ENCODE data around the gene TSSC4. TPM values are rescaled to one million over a fixed set of nuclear protein-coding genes. Genes with fewer than 3 reads are reported as not detected.

Gene TSSC4
- total RNA-seq, 1 experiment from 2014 or later = 47.1 TPM

- no peak overlapping the region for H3K9ac ChIP-seq (ENCODE audit: low read length)
- H4K20me1 ChIP-seq (ENCODE audit: insufficient read depth) = no peaks in the 10 kb centered on the region
- H3K27me3 ChIP-seq (ENCODE audit: insufficient read depth, low read length) = 0 out of 2 replicates have a peak, but pooled peaks cover 5% of the 10 kb centered on the region
- RAD21 ChIA-PET (ENCODE audit: low non-redundant PET in 1 of 2, low total read pairs in 2 of 2, uncharacterized antibody in 2 of 2, unreplicated experiment in 2 of 2) = no interaction called here
- no peaks in the 10 kb centered on the region for H3K9me2 ChIP-seq (ENCODE audit: insufficient read depth)
- POLR2A ChIA-PET = no interaction called here
- intact Hi-C loops (cut with micrococcal nuclease) = no loop called here
- H3K27ac ChIP-seq (ENCODE audit: low read depth, low read length) = no peak overlapping the region
- H3K36me3 ChIP-seq (ENCODE audit: control insufficient read depth in 1 of 2, insufficient read depth in 2 of 2, low read length in 2 of 2) = no peaks in the 10 kb centered on the region
- ATAC-seq (no peak), DNase-seq (ENCODE audit: low read depth, low spot score) (no peak)
- BruUV-seq (replicated peaks) = no TSS peak
- no peaks in the 10 kb centered on the region for H3K79me2 ChIP-seq (ENCODE audit: insufficient read depth, low read length)
- CTCF ChIA-PET = no interaction called here
- H3K4me2 ChIP-seq (ENCODE audit: low read length) = no peak overlapping the region
- H3K4me3 ChIP-seq (replicated peaks in 1 of 2; ENCODE audit: low read depth in 1 of 2, low read length in 2 of 2) = no peak overlapping the region
- peaks cover 0 to 3% of the 10 kb centered on the region in 2 experiments; a peak in 1 of 4 replicates for H3K4me1 ChIP-seq (ENCODE audit: control insufficient read depth in 1 of 2, insufficient read depth in 2 of 2, low read length in 2 of 2)
- TF ChIP-seq TCF7L2 (IDR thresholded peaks at IDR 0.05; ENCODE audit: borderline replicate concordance, extremely low read depth, insufficient read depth, insufficient read length) (no peak), ZNF274 (IDR thresholded peaks at IDR 0.05; ENCODE audit: low read depth, low read length) (no peak), POLR2AphosphoS5 (IDR thresholded peaks at IDR 0.05; ENCODE audit: low read depth, low read length) (no peak), REST (IDR thresholded peaks at IDR 0.05; ENCODE audit: low read depth) (no peak), JUND (IDR thresholded peaks at IDR 0.05) (no peak)
- no peaks in the 10 kb centered on the region for H3K9me3 ChIP-seq (ENCODE audit: control insufficient read depth in 1 of 2, insufficient read depth in 1 of 2, low read depth in 1 of 2, low read length in 2 of 2)
- H2AFZ ChIP-seq (ENCODE audit: low read depth, low read length, poor library complexity, severe bottlenecking) = no peak overlapping the region
These were observed 37.4 kb upstream of the TSSC4 start for GRCh38 chr11:2363130-2363529.

Data from HCT116 (cell line).